Keratinocyte (primary cell): ENCODE data around the gene DUSP22. TPM values are rescaled to one million over a fixed set of nuclear protein-coding genes. Genes with fewer than 3 reads are reported as not detected.
A peak's percentile ranks its signal among the peaks of the same experiment; 100 is the strongest.

Experiments
- DNase-seq: peaks from one replicate; pipeline ENCODE4 v3.0.0-alpha.2; 2011; ENCODE audit warnings: low read depth, missing footprints, low spot score
- FAIRE-seq: peaks from 2 replicates; lab custom pipeline; 2011; peaks lifted over from hg19 to GRCh38; lab: Jason Lieb, UNC
- H2AFZ ChIP-seq: 2 replicates; pipeline ENCODE4 v1.6.0; 2012; ENCODE audit warnings: low read length, control low read depth, inconsistent platforms; ENCODE audit not compliant: control insufficient read depth
- H3K27ac ChIP-seq: 2 replicates; pipeline ENCODE4 v1.5.1; 2011; ENCODE audit warnings: low read length; ENCODE audit not compliant: control insufficient read depth, insufficient read depth
- H3K27me3 ChIP-seq: 3 replicates; pipeline ENCODE4 v1.6.0; 2011; ENCODE audit warnings: low read length; ENCODE audit not compliant: control insufficient read depth, insufficient read depth; ENCODE audit errors: extremely low read depth
- H3K36me3 ChIP-seq, 2 experiments: 2 replicates in 1 of 2; 3 replicates in 1 of 2; pipeline ENCODE4 v1.5.1; 2011; ENCODE audit warnings: low read length in 2 of 2, mild to moderate bottlenecking in 1 of 2; ENCODE audit not compliant: control insufficient read depth in 2 of 2, insufficient read depth in 2 of 2; ENCODE audit errors: extremely low read depth in 1 of 2
- H3K4me1 ChIP-seq: 3 replicates; pipeline ENCODE4 v1.5.1; 2011; ENCODE audit warnings: low read length; ENCODE audit not compliant: control insufficient read depth, insufficient read depth; ENCODE audit errors: extremely low read depth
- H3K4me2 ChIP-seq: 3 replicates; pipeline ENCODE4 v1.6.0; 2011; ENCODE audit warnings: low read depth, low read length; ENCODE audit not compliant: control insufficient read depth, insufficient read depth; ENCODE audit errors: extremely low read depth
- H3K4me3 ChIP-seq, 3 experiments: fragments of 200-600 bp in 1 of 3; sonication (generic) in 1 of 3; 2 replicates in 2 of 3; 3 replicates in 1 of 3; pipeline ENCODE4 v1.5.1; 2011 to 2016; ENCODE audit warnings: low read length in 3 of 3, mild to moderate bottlenecking in 3 of 3, control low read depth in 2 of 3, inconsistent platforms in 1 of 3, low read depth in 1 of 3, mixed read lengths in 1 of 3, mixed run types in 1 of 3, moderate library complexity in 1 of 3; ENCODE audit not compliant: control insufficient read depth in 2 of 3, insufficient read depth in 2 of 3; ENCODE audit errors: extremely low read depth in 1 of 3
- H3K79me2 ChIP-seq: 2 replicates; pipeline ENCODE4 v1.6.0; 2012; ENCODE audit warnings: low read length; ENCODE audit not compliant: control insufficient read depth, insufficient read depth
- H3K9ac ChIP-seq: 3 replicates; pipeline ENCODE4 v1.6.0; 2011; ENCODE audit warnings: low read length; ENCODE audit not compliant: control insufficient read depth, insufficient read depth; ENCODE audit errors: extremely low read depth
- H3K9me1 ChIP-seq: 3 replicates; pipeline ENCODE4 v1.6.0; 2011; ENCODE audit warnings: low read length; ENCODE audit not compliant: control insufficient read depth, insufficient read depth; ENCODE audit errors: extremely low read depth
- H3K9me3 ChIP-seq: 2 replicates; pipeline ENCODE4 v1.5.1; 2012; ENCODE audit warnings: low read depth, low read length; ENCODE audit not compliant: control insufficient read depth
- H4K20me1 ChIP-seq: 3 replicates; pipeline ENCODE4 v1.6.0; 2011; ENCODE audit warnings: low read length; ENCODE audit not compliant: control insufficient read depth, insufficient read depth; ENCODE audit errors: extremely low read depth
- EZH2 ChIP-seq: IDR thresholded peaks from one replicate; pipeline ENCODE4 v1.6.1; 2012; ENCODE audit warnings: inconsistent platforms, mild to moderate bottlenecking, low read length, moderate library complexity
- dilution Hi-C: fragments of 300-500 bp; cut with MboI; formaldehyde crosslinking; loops from one replicate; pipeline ENCODE4 v1.7.0; 2020; ENCODE audit warnings: low sequenced_read_pairs; ENCODE audit not compliant: extremely low pct_ligation_motif_present
- polyA minus RNA-seq, 3 experiments: library from RNA; depleted of rRNA, polyadenylated mRNA; stranded (reverse); fragments of >200 nt; gene quantifications; 1 replicate in 1 of 3; 2 replicates in 1 of 3; 3 replicates in 1 of 3; pipeline ENCODE4 v1.2.3, GENCODE V29; 2011
- polyA plus RNA-seq, 5 experiments: library from polyadenylated mRNA; depleted of rRNA in 3 of 5; stranded (reverse) in 3 of 5; stranded (forward) in 1 of 5; unstranded in 1 of 5; fragments of >200 nt; gene quantifications; 1 replicate in 1 of 5; 2 replicates in 3 of 5; 3 replicates in 1 of 5; pipeline versions ENCODE4 v1.2.1 to v1.2.3, GENCODE V29; 2011 to 2012; ENCODE audit warnings: missing spikeins in 2 of 5, low read depth in 1 of 5, low replicate concordance in 1 of 5
- TF ChIP-seq, protein P1 (sequence below), 3 experiments: IDR thresholded peaks in 1 of 3; conservative IDR thresholded peaks in 1 of 3; optimal IDR thresholded peaks in 1 of 3; 2 replicates in 2 of 3; 3 replicates in 1 of 3; pipeline versions ENCODE3 to v1.5.1; 2011; ENCODE audit warnings: low read length in 3 of 3, mild to moderate bottlenecking in 3 of 3, moderate library complexity in 2 of 3, control low read depth in 1 of 3, inconsistent platforms in 1 of 3; ENCODE audit not compliant: insufficient read depth in 2 of 3; ENCODE audit errors: extremely low read depth in 1 of 3

Gene DUSP22, protein sequence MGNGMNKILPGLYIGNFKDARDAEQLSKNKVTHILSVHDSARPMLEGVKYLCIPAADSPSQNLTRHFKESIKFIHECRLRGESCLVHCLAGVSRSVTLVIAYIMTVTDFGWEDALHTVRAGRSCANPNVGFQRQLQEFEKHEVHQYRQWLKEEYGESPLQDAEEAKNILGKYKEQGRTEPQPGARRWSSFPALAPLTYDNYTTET
- polyA plus RNA-seq (16.6 to 20.8 TPM (median 17.3 TPM) in 3 replicates), polyA minus RNA-seq (8.3 to 16.0 TPM (median 12.8 TPM) in 3 replicates)
- 25.6 TPM for polyA plus RNA-seq (2011; ENCODE audit: low read depth)
- 16.1 and 16.6 TPM in 2 replicates for polyA plus RNA-seq (2011; cell fraction: cytosol; rRNA removed)
- polyA plus RNA-seq (2011; cell fraction: nucleus; rRNA removed): 41.8 and 42.6 TPM in 2 replicates
- 26.3 and 32.9 TPM in 2 replicates for polyA plus RNA-seq (2012; ENCODE audit: low replicate concordance)
- polyA minus RNA-seq (2011; cell fraction: cytosol; rRNA and poly(A)+ RNA removed): 8.1 TPM
- 7.6 and 9.4 TPM in 2 replicates for polyA minus RNA-seq (2011; cell fraction: nucleus; rRNA and poly(A)+ RNA removed)

DNA sequence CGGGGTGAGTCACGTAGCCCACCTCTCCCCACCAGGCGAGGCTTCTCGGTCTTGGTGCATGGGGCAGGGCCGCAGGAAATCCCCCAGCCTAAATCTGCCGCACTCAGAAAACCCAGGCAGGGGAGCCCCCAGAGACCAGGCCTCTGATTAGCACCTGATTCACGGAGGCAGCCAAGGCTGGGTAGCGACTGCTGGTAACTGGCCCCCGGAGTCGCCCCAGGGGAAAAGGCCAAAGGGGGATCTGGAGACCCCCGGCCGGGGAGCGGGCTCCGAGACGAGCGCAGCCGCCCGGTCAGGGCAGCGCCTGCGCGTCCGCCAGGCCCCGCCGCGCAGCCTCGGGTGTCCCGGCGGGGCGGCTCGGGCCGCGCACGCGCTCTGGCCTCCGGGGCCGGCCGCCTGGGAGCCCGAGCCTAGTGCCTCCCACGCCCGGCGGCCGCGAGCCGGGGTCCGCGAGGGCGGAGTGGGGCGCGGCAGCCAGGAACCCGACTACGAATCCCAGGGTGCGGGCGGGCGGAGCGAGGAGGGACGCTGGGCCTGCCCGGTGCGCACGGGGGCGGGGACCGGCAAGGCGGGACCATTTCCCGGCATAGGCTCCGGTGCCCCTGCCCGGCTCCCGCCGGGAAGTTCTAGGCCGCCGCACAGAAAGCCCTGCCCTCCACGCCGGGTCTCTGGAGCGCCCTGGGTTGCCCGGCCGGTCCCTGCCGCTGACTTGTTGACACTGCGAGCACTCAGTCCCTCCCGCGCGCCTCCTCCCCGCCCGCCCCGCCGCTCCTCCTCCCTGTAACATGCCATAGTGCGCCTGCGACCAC, at the start of gene DUSP22:
DUSP22 (plus strand) TSS at position 791 of the 809 bp plus-strand sequence. CDS start 53 bp downstream, outside the sequence.
- no peak for DNase-seq
- Histone ChIP-seq H3K4me3 (peak within 1 kb of the TSS; percentile 66 to 79 (median 73)), H3K4me2 (peak within 1 kb of the TSS; percentile 85), H3K4me1 (peaks cover 22% of the 10 kb centered on the region), H3K9me3 (peaks cover 2% of the 10 kb centered on the region), H4K20me1 (no peaks in the 10 kb centered on the region), H3K9me1 (no peaks in the 10 kb centered on the region), H2AFZ (peak within 1 kb of the TSS; percentile 79), H3K27ac (peak within 1 kb of the TSS; percentile 96), H3K36me3 (no peaks in the 10 kb centered on the region), H3K79me2 (peaks cover 23% of the 10 kb centered on the region), H3K27me3 (no peaks in the 10 kb centered on the region), H3K9ac (peak within 1 kb of the TSS; percentile 95)
- FAIRE-seq: no peak
- dilution Hi-C loops: no loop called here
- TF ChIP-seq, protein P1, sequence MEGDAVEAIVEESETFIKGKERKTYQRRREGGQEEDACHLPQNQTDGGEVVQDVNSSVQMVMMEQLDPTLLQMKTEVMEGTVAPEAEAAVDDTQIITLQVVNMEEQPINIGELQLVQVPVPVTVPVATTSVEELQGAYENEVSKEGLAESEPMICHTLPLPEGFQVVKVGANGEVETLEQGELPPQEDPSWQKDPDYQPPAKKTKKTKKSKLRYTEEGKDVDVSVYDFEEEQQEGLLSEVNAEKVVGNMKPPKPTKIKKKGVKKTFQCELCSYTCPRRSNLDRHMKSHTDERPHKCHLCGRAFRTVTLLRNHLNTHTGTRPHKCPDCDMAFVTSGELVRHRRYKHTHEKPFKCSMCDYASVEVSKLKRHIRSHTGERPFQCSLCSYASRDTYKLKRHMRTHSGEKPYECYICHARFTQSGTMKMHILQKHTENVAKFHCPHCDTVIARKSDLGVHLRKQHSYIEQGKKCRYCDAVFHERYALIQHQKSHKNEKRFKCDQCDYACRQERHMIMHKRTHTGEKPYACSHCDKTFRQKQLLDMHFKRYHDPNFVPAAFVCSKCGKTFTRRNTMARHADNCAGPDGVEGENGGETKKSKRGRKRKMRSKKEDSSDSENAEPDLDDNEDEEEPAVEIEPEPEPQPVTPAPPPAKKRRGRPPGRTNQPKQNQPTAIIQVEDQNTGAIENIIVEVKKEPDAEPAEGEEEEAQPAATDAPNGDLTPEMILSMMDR (optimal IDR thresholded peaks at IDR 0.05 in 1 of 3, IDR thresholded peaks at IDR 0.05 in 1 of 3, conservative IDR thresholded peaks at IDR 0.05 in 1 of 3; ENCODE audit: extremely low read depth in 1 of 3, insufficient read depth in 2 of 3, low read length in 3 of 3): no peak
- TF ChIP-seq EZH2: no peak

DNA sequence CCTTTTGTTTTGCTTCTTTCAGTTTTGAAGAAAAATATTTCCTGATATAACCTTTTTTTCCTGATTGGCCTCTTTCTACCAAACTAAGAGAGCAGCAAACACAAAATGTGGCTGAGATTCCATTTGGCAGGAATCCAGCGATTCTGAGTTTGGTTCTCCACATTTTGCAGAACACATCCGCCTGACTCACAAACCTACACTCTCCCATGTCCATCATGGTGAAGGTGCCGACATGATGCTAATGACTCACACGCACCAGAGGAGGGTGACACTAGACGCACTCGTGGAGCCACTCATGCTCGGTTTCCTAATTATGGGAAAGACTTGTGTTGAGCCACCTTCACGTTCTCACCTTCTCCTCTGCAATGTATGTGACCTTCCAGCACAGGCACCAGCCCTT, 45.9 kb upstream of the DUSP22 start:
- no peak overlapping the region for H3K4me2 ChIP-seq
- H3K79me2 ChIP-seq: no peaks in the 10 kb centered on the region
- H3K4me3 ChIP-seq: no peak overlapping the region
- H3K9ac ChIP-seq: no peak overlapping the region
- peaks cover under 1% of the 10 kb centered on the region for H3K4me1 ChIP-seq
- H3K9me3 ChIP-seq: no peaks in the 10 kb centered on the region
- no peak overlapping the region for H2AFZ ChIP-seq
- FAIRE-seq (no peak), DNase-seq (no peak)
- H4K20me1 ChIP-seq: no peaks in the 10 kb centered on the region
- TF ChIP-seq EZH2: no peak
- TF ChIP-seq, protein P1 (optimal IDR thresholded peaks at IDR 0.05 in 1 of 3, IDR thresholded peaks at IDR 0.05 in 1 of 3, conservative IDR thresholded peaks at IDR 0.05 in 1 of 3; ENCODE audit: extremely low read depth in 1 of 3, insufficient read depth in 2 of 3, low read length in 3 of 3): no peak
- no peaks in the 10 kb centered on the region for H3K9me1 ChIP-seq
- H3K27ac ChIP-seq: no peak overlapping the region
- dilution Hi-C loops: no loop called here
- no peaks in the 10 kb centered on the region for H3K36me3 ChIP-seq
- no peaks in the 10 kb centered on the region for H3K27me3 ChIP-seq
